HepG2 (cell line): Measurements from ENCODE around the gene IMPDH2.
"Not testable (repeated sequence)": the region's sequence is repeated elsewhere in the genome, so short reads cannot be mapped to it uniquely, and the experiment has no call there.

Experiments
- POLR2AphosphoS5 ChIP-seq: IDR thresholded peaks from 2 replicates; pipeline ENCODE4 v1.6.1; 2012; ENCODE audit warnings: low read depth, low read length
- TAF1 ChIP-seq: sonication (generic); formaldehyde crosslinking; IDR thresholded peaks from 2 replicates; pipeline ENCODE4 v1.4.0; 2020; ENCODE audit warnings: missing genetic modification reagents

GRCh38 chr3:49008627-49009026 lies 20.6 kb downstream of the IMPDH2 start:
- not testable (repeated sequence) for TF ChIP-seq POLR2AphosphoS5; TAF1 (CRISPR knock-in tag)
